OCI-LY7 (cell line): ENCODE results near the gene CDRT4.

ENCODE experiments used
- EZH2phosphoT487 ChIP-seq: fragments of 200-600 bp; sonication (generic); IDR thresholded peaks from 2 replicates; pipeline ENCODE4 v1.6.1; 2018; ENCODE audit warnings: low read depth, borderline replicate concordance, mild to moderate bottlenecking, mixed run types, antibody characterized with exemption, low read length, moderate library complexity, mixed read lengths
- TF ChIP-seq, protein P1 (sequence below): fragments of 200-600 bp; sonication (generic); conservative IDR thresholded peaks from 2 replicates; pipeline ENCODE4 v1.5.1; 2014; ENCODE audit warnings: mild to moderate bottlenecking, antibody characterized with exemption, low read length, moderate library complexity, mixed read lengths

GRCh38 chr17:15482476-15482875 is 15.1 kb upstream of the CDRT4 start:
- TF ChIP-seq, protein P1, sequence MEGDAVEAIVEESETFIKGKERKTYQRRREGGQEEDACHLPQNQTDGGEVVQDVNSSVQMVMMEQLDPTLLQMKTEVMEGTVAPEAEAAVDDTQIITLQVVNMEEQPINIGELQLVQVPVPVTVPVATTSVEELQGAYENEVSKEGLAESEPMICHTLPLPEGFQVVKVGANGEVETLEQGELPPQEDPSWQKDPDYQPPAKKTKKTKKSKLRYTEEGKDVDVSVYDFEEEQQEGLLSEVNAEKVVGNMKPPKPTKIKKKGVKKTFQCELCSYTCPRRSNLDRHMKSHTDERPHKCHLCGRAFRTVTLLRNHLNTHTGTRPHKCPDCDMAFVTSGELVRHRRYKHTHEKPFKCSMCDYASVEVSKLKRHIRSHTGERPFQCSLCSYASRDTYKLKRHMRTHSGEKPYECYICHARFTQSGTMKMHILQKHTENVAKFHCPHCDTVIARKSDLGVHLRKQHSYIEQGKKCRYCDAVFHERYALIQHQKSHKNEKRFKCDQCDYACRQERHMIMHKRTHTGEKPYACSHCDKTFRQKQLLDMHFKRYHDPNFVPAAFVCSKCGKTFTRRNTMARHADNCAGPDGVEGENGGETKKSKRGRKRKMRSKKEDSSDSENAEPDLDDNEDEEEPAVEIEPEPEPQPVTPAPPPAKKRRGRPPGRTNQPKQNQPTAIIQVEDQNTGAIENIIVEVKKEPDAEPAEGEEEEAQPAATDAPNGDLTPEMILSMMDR: no peak
- no peak for TF ChIP-seq EZH2phosphoT487
